GM19025 (cell line): ENCODE results near the gene PGBD5.

Experiments used
- ATAC-seq: cut with Tn5 transposase; IDR thresholded peaks from one replicate; pipeline ENCODE4 v1.9.1; 2021; ENCODE audit warnings: mild to moderate bottlenecking, low read depth, moderate library complexity; ENCODE audit not compliant: unreplicated experiment

The PGBD5 gene

GRCh38 chr1:230400007-230400344, 26.2 kb downstream of the PGBD5 start:
- no peak for ATAC-seq

DNA sequence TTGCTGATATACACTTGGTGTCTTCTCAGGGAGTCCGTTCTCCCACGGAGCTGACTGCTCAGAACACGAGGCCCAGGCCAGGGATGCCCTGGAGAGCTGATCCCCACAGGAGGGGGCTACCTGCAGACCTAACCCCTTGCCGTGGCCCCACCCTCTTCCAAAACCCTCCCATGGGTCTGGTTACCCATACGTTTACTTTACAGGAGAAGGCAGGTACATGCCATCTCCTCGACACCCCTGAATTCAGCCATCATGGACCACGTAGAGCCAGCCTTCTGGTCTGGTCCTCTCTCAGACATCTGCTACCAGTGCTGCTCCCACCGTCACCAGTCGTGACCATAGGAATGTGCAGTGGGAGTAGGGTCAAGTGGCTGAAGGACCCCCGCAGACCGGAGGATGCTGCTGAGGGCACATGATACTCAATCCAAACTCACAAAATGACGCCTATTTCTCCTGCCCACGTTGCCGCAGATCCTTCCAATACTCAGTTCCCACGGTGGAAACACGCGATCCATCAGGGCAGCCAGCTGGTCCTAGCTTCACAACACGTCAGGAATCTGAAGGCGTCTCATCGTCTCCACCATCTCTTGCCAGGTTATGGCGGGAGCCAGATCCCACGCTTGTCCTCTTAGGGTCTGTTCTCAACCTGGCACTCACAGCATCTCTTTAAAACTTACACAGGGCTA, 26.7 kb downstream of the PGBD5 start:
- no peak for ATAC-seq

GRCh38 chr1:230398856-230399255, 27.3 kb downstream of the PGBD5 start:
- no peak for ATAC-seq

DNA sequence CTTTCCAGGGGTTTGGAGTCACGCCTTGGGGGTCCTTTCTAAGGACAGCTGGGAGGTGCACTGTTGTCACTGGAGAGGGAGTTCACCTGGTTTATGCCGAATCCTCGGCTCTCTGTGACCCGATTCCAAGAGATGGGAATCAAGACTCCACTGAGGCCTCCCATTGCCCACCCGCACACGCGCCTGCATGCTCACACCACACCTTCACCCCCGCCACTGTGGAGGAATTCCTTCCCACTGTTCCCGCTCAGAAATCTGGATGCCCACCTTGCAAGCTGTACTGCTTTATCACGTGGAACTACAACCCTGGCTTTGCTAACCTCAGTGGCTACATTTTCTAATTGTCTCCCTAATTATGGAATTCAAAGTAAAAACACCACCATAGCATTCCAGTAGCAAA, 29.2 kb downstream of the PGBD5 start:
- no peak for ATAC-seq

DNA sequence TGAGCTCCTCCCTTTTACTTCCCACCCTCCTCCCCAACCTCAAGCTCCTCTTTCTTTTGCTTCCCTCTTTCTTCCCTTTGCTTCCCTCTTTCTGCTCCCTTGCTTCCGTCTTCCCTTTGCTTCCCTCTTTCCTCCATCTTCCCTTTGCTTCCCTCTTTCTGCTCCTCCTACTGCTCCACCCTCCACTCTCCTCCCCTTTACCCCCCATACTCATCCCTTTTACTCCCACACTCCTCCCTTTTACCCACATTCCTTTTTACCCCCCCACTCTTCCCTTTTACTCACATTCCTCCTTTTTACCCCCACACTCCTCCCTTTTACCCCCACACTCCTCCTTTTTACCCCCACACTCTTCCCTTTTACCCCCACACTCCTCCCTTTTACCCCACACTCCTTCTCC, 30.2 kb downstream of the PGBD5 start:
- no peak for ATAC-seq

DNA sequence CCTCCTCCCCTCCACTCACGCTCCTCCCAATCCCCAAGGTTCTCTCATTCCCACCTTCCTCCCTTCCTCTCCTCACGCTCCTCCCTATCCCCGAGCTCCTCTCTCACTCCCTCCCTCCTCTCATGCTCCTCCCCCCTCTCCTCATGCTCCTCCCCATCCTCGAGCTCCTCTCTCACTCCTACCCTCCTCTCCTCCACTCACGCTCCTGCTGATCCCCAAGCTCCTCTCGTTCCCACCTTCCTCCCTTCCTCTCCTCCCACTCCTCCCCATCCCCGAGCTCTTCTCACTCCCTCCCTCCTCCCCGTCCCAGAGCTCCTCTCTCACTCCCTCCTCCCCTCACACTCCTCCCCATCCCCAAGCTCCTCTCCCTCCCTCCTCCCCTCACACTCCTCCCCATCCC, 31.4 kb downstream of the PGBD5 start:
- ATAC-seq = no peak

GRCh38 chr1:230394134-230394533, 32.0 kb downstream of the PGBD5 start:
- ATAC-seq = no peak

DNA sequence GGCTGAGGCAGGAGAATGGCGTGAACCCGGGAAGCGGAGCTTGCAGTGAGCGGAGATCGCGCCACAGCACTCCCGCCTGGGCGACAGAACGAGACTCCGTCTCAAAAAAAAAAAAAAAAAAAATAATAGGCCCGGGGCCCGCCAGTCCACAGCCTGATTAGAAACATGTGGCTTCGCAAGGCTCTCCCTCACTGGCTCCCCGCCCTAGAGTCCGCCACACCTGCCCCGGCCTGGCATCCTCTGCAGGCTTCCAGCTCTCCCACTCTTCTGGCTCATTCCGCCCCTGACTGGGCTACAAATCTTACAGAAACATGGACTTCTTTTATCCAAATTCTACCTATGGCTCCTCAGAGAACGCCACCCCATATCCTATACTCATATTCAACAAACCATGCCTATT, 32.4 kb downstream of the PGBD5 start:
- no peak for ATAC-seq

DNA sequence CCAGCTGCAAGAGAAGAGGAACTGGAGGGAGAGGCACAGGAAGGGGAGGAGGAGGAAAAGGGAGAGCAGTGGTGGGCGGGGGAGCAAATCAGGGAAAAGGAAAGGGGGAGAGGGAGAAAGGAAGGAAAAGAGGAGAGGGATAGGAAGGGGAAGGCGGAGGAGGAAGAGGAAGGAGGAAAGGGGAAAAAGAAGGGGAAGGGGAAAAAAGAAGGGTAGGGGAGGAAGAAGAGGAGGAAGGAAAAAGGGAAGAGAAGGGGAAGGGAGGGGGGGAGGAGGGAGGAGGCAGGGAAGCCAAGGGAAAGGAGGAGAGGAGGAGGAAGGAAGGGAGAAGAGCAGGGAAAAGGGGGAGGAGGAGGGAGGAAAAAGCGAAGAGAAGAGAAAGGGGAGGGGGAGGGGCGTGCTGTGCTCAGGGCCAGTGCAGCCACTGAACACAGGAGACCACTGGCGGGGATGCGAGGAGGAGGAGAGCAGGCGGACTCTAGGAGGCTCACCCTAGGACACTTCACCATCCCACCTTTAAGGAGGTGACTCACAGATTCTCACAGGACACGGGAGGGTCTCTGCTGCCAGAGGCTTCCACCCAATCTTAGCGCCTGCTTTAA, 33.1 kb downstream of the PGBD5 start:
- ATAC-seq = no peak

GRCh38 chr1:230392536-230392909, 33.6 kb downstream of the PGBD5 start:
- no peak for ATAC-seq

DNA sequence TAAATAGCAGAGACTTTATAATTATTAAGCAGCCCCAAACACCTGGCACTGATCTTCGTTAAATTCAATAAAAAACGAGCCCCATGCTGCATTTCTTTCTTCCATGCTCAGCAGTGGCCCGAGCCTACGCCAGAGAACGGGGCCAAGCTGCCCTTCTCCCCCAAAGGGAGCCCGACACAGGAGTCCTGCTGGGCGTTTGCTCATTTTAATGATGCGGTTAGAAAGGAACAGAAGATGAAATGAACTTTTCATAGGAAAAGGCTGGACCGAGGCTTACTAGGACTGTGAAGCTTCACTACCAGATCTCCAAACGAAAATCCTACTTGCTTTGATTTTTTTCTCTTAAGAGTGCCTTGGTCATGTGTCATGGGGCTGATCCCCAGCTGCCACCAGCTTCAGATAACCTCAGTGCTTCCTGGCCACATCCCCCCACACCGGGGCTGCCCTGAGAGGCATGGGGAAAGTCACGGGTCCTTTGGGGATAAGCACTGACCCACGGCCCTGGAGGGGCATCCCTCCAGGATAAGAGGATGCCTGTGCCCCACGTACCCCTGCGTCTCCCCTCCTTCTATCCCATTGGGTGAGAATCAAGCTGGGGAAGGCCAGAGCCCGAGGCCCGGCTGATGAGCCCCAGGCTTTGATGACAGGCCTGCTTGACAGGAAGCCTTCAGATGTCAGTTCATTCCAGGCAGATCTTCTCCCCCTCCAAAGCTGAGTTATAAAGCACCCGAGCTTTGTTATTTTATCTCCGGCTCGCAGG, 34.2 kb downstream of the PGBD5 start:
- ATAC-seq = no peak

GRCh38 chr1:230390371-230390770, 35.8 kb downstream of the PGBD5 start:
- ATAC-seq = no peak

DNA sequence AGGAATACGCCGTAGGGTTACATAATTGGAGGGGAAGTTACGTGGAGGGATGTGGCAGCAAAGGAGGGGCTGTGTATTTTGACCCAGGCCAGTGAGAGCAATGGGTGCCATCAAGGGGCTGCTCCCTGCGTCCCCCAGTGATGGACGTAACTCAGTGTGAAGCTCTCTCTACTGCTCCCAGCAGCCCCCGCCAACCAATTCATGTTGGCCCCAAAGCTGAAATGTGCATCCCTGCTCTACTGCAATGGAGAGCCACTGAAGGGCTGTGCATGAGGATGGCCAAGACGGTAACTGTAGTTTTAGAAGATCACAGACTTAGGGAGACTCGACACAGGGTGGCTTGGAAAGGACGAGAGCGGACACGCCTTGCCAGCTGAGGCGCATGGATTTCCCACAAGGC, 38.3 kb downstream of the PGBD5 start:
- ATAC-seq = no peak

DNA sequence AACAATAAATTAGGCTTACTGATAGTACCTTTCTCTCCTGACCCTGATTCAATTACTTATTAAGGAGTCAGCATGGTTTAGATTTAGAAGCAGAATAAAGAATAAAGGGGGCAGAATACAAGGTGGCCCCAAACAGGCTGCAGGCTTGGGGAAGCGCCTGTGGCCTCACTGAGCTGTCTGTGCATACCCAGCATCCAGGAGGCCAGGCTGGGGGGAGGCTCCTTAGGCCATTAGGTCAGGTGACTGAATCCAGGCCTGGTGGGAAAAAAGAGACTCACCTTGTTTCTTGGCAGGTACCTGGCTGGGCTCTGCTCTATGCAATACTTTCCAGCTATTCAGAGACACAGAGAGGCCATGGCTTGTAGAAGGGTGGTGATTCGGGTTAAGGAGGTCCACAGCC, 38.8 kb downstream of the PGBD5 start:
- no peak for ATAC-seq

GRCh38 chr1:230386637-230387262, 39.4 kb downstream of the PGBD5 start:
- ATAC-seq = no peak

- no peak for ATAC-seq
Measured at GRCh38 chr1:230385930-230386329, 40.2 kb downstream of the PGBD5 start.

DNA sequence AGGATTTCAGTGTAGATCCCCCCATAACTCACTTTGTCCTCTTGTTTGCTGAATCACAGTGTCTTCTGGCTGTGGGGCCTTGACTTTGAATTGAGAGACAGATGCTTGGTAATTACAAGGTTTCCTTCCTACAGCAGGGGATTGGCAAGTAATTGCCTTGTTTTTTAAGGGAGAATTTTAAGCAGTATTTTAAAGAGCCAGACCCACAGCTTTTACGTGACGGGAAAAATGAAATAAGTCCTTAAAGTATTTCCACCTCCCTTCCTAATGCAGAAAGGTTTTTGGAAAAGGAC, 41.0 kb downstream of the PGBD5 start:
- no peak for ATAC-seq

DNA sequence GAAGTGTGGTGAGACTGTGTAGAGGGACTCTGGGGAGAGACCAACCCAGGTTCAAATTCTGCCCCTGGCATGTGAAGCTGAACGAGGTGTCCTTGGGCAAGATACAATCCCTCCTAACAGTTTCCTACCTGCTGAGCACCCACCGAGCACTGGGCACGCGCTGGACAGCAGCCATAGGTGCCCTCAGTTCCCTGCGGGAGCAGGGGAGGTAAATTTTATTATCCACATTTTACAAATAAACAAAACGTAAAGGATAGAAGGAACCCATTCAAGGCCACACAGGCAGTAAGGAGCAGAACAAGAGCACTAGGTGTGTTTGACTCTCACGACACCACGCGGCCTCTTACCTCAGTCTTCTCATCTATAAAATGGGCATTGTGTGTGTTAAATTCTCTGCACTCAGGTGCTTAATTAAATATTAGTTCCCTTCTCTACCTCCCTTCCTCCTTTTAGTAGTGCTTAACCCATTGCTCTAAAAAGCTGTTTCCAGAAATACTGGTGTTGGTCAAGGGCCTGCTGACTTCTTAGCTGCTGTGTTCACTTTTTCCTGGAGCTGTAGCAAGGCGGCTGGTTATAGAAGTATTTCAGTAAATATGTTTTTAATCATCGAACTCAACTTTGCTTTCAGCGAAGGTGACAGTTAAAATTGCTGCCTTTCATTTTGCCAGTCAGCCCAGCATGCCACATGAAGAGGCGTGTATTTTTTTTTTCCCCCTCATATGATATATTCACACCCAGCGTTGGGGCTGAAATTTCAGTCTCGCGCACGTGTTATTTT, 41.6 kb downstream of the PGBD5 start:
- ATAC-seq = no peak

- ATAC-seq = no peak
Measured at GRCh38 chr1:230383425-230383824, 42.7 kb downstream of the PGBD5 start.

DNA sequence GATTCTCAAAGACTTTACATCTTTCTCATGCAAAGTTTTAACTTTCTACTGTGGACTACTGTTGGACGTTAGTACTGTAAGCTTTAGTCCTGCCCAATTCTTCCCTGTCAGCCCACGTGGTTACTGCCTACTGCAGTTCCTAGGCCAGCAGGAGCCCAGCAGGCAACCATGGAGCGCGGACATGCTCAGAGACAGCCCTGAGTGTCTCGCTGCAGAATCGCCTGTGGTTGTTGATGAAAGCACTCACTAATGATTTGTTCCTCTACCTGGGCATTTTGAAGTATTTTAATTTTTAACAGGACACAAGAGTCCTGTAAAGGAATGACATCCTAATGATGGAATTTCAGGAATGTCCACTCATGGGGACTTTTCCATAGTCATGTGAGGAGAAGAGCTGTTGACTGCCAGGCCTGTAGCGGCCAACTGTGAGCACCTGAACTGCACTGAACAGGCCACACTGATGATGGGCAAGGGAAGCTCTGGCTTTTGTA, 44.1 kb downstream of the PGBD5 start:
- no peak for ATAC-seq

GRCh38 chr1:230381585-230381984, 44.5 kb downstream of the PGBD5 start:
- no peak for ATAC-seq
